ENCODE results near the gene NOP56.
"Not testable (repeated sequence)": the region's sequence is repeated elsewhere in the genome, so short reads cannot be mapped to it uniquely, and the experiment has no call there.

DNA sequence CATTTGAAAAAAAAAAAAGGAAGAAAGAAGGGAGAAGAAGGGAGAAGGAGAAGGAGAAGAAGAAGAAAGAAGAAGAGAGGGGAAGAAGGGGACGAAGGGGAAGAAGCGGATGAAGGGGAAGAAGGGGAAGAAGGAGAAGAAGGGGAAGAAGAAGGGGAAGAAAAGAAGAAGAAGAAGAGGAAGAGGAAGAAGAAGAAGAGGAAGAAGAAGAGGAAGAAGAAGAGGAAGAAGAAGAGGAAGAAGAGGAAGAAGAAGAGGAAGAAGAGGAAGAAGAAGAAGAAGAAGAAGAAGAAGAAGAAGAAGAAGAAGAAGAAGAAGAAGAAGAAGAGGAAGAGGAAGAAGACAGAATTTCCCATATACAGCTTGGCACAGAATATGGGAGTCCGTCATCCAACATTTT lies 29.6 kb downstream of the NOP56 start:
- not testable (repeated sequence) for TF ChIP-seq RAD21 (IDR thresholded peaks at IDR 0.05); GABPA (IDR thresholded peaks at IDR 0.05 in 1 of 2, conservative IDR thresholded peaks at IDR 0.05 in 1 of 2)
- TF ChIP-seq, protein P1, sequence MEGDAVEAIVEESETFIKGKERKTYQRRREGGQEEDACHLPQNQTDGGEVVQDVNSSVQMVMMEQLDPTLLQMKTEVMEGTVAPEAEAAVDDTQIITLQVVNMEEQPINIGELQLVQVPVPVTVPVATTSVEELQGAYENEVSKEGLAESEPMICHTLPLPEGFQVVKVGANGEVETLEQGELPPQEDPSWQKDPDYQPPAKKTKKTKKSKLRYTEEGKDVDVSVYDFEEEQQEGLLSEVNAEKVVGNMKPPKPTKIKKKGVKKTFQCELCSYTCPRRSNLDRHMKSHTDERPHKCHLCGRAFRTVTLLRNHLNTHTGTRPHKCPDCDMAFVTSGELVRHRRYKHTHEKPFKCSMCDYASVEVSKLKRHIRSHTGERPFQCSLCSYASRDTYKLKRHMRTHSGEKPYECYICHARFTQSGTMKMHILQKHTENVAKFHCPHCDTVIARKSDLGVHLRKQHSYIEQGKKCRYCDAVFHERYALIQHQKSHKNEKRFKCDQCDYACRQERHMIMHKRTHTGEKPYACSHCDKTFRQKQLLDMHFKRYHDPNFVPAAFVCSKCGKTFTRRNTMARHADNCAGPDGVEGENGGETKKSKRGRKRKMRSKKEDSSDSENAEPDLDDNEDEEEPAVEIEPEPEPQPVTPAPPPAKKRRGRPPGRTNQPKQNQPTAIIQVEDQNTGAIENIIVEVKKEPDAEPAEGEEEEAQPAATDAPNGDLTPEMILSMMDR (IDR thresholded peaks at IDR 0.05; ENCODE audit: low read depth, low read length, missing input control), result not testable (repeated sequence)
- TF ChIP-seq, protein P2, sequence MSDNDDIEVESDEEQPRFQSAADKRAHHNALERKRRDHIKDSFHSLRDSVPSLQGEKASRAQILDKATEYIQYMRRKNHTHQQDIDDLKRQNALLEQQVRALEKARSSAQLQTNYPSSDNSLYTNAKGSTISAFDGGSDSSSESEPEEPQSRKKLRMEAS (IDR thresholded peaks at IDR 0.05), result not testable (repeated sequence)
- TF ChIP-seq, protein P3, sequence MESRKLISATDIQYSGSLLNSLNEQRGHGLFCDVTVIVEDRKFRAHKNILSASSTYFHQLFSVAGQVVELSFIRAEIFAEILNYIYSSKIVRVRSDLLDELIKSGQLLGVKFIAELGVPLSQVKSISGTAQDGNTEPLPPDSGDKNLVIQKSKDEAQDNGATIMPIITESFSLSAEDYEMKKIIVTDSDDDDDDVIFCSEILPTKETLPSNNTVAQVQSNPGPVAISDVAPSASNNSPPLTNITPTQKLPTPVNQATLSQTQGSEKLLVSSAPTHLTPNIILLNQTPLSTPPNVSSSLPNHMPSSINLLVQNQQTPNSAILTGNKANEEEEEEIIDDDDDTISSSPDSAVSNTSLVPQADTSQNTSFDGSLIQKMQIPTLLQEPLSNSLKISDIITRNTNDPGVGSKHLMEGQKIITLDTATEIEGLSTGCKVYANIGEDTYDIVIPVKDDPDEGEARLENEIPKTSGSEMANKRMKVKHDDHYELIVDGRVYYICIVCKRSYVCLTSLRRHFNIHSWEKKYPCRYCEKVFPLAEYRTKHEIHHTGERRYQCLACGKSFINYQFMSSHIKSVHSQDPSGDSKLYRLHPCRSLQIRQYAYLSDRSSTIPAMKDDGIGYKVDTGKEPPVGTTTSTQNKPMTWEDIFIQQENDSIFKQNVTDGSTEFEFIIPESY (IDR thresholded peaks at IDR 0.05), result not testable (repeated sequence)
